ENCODE data around the gene DSN1. TPM values are rescaled to one million over a fixed set of nuclear protein-coding genes. Genes with fewer than 3 reads are reported as not detected.

The DSN1 gene
- total RNA-seq, 1 donor from 2014 or later, result 7.5 TPM

DNA sequence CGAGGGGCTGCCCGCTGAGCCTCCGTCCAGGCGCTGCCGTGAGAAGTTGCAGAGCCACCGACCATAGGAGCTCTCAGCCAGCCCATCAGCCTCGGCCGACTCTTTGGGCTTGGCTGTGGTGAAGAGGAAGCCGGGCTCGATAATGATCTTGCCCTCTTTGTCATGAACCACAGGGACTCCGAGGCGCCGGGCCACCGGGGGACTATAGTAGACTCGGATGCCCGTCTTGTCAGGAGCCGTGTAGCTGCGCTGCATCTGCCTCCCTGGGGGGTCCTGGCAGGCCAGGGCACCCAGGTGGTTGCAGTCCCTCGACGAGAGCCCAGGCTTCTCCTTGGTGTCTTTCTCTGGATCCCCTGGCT is 20.5 kb upstream of the DSN1 start:
- Histone ChIP-seq H3K36me3 (peaks cover 69% of the 10 kb centered on the region), H3K27ac (no peak overlapping the region), H3K9me3 (no peaks in the 10 kb centered on the region), H3K27me3 (no peaks in the 10 kb centered on the region), H3K4me3 (no peak overlapping the region), H3K4me1 (no peaks in the 10 kb centered on the region)
- no peak for DNase-seq
- TF ChIP-seq, protein P1, sequence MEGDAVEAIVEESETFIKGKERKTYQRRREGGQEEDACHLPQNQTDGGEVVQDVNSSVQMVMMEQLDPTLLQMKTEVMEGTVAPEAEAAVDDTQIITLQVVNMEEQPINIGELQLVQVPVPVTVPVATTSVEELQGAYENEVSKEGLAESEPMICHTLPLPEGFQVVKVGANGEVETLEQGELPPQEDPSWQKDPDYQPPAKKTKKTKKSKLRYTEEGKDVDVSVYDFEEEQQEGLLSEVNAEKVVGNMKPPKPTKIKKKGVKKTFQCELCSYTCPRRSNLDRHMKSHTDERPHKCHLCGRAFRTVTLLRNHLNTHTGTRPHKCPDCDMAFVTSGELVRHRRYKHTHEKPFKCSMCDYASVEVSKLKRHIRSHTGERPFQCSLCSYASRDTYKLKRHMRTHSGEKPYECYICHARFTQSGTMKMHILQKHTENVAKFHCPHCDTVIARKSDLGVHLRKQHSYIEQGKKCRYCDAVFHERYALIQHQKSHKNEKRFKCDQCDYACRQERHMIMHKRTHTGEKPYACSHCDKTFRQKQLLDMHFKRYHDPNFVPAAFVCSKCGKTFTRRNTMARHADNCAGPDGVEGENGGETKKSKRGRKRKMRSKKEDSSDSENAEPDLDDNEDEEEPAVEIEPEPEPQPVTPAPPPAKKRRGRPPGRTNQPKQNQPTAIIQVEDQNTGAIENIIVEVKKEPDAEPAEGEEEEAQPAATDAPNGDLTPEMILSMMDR (IDR thresholded peaks at IDR 0.05), result no peak
- intact Hi-C loops (cut with DNase I), result no loop called here
- ATAC-seq, result peak; percentile 33

DNA sequence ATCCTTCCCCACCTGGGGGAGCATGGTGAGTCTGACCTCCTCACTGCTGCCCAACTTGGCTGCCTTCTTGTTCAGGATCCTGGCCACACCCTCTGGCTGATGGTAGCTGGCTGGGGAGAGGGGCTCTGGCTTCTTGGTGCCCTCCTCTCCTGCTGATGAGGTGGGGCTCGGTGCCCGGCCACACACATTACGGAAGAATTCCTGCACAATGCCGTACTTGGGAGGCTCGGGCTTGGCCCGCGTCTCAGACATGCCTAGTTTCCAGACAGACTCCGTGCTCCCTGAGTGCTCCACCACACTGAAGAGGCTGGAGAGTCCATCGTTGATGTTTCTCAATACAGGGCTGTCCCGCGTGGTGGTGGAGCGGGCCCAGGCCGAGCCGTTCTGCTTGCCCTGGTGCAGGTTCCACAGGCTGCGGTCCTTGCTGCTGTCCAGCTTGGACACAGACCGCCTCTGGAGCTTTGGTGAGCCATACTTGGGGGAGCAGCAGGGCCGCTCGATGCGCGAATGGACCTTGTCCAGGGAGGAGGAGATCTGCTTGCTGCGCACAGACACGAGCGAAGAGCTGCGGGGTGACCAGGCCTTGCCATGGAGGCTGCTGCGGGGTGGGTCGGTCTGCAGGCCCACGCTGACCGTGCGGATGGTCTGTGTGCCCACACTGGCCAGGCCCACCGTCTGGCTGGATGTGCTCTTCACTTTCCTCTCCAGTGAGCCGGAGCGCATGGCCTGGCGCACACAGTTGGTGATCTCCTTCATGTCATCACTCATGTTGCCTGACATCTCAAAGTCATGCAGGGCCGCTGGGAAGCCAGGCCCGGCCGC is 19.9 kb upstream of the DSN1 start:
- Histone ChIP-seq H3K4me3 (no peak overlapping the region), H3K36me3 (peaks cover 66% of the 10 kb centered on the region), H3K27me3 (no peaks in the 10 kb centered on the region), H3K9me3 (no peaks in the 10 kb centered on the region), H3K27ac (no peak overlapping the region), H3K4me1 (no peaks in the 10 kb centered on the region)
- ATAC-seq, result peak; percentile 11
- intact Hi-C loops (cut with DNase I), result no loop called here
- no peak for DNase-seq
- TF ChIP-seq, protein P1 (IDR thresholded peaks at IDR 0.05), result no peak

DNA sequence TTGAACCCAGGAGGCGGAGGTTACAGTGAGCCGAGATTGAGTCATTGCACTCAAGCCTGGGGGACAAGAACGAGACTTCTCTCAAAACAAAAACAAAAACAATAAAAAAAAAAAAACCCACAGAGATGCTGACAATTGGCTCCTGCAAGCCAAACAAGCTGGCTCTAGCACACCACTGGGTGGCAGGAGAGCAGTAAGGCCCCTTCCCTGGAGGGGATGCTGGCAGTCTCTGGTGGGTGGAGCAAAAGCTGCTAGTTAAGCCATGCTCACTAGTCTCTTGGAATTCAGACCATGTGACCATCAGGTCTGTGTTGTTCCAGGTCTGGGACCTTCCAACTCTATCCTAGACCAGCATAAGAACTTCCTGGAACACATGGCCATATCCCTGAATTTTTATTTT is 18.9 kb upstream of the DSN1 start:
- ATAC-seq, result peak; percentile 37

DNA sequence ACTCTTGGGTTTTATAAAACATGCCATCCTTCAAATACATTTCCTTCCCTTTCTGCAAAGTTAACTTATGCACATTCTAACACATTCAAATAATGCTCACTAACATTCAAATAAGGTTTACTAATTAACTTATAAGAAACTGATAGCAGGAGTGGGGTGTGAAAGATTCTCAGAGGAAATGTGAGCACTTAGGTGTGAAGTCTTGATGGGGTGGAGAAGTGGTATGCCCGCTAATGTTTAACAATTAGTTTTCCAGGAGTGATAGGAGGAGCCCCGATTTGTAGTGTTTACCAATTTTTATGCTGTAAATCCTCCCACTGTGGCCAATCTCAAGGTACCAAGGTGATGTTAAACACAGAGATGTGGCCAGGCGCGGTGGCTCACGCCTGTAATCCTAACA is 18.3 kb upstream of the DSN1 start:
- Histone ChIP-seq H3K9me3 (no peaks in the 10 kb centered on the region), H3K36me3 (peaks cover 55% of the 10 kb centered on the region), H3K27ac (no peak overlapping the region), H3K4me3 (no peak overlapping the region), H3K4me1 (no peaks in the 10 kb centered on the region), H3K27me3 (no peaks in the 10 kb centered on the region)
- TF ChIP-seq, protein P1 (IDR thresholded peaks at IDR 0.05), result no peak
- ATAC-seq (no peak), DNase-seq (no peak)
- intact Hi-C loops (cut with DNase I), result no loop called here

More for the DNA sequence above, 18.9 kb upstream of the DSN1 start:
- no peak for DNase-seq
- H3K27me3 ChIP-seq, result no peaks in the 10 kb centered on the region
- H3K27ac ChIP-seq, result no peak overlapping the region
- H3K4me3 ChIP-seq, result no peak overlapping the region
- H3K36me3 ChIP-seq, result peaks cover 55% of the 10 kb centered on the region
- intact Hi-C loops (cut with DNase I), result no loop called here
- no peaks in the 10 kb centered on the region for H3K9me3 ChIP-seq
- TF ChIP-seq, protein P1 (IDR thresholded peaks at IDR 0.05), result peak; percentile 14
- H3K4me1 ChIP-seq, result no peaks in the 10 kb centered on the region

DNA sequence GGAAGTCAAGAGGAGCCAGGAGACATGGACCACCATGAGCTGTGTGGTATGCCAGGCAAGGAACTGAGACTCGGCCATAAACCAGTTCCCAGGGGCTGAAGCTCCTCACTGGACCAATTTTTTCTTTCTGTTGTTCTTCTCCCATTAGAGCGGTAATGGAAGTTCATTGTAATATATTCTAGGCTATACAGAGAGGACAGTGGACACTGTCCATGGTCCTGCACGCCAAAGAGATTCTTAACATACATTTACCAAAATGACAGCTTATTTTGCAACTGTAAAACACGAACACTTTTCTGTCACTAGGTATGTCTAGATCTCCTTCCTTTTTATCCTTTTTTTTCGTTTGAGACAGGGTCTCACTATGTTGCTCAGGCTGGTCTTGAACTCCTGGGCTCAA is 13.1 kb upstream of the DSN1 start:
- Histone ChIP-seq H3K9me3 (no peaks in the 10 kb centered on the region), H3K36me3 (peaks cover 45% of the 10 kb centered on the region), H3K27ac (no peak overlapping the region), H3K27me3 (no peaks in the 10 kb centered on the region), H3K4me3 (no peak overlapping the region), H3K4me1 (no peaks in the 10 kb centered on the region)
- no peak for ATAC-seq
- no peak for DNase-seq
- intact Hi-C loops (cut with DNase I), result no loop called here
- TF ChIP-seq, protein P1 (IDR thresholded peaks at IDR 0.05), result no peak
